SJSA1 (cell line): ENCODE results near the gene PUS1. TPM values are rescaled to one million over a fixed set of nuclear protein-coding genes. Genes with fewer than 3 reads are reported as not detected.

Experiments
- DNase-seq, 2 experiments: peaks; one replicate each; pipeline ENCODE4 v3.0.0-alpha.2; 2015 to 2020; ENCODE audit warnings: low spot score in 2 of 2, low read depth in 1 of 2
- H3K27ac ChIP-seq: fragments of 250-450 bp; sonication (Bioruptor Pico); 2 replicates; pipeline ENCODE4 v1.5.1; 2020; ENCODE audit warnings: mild to moderate bottlenecking, moderate library complexity
- H3K27me3 ChIP-seq: fragments of 250-450 bp; sonication (Bioruptor Pico); replicated peaks from 2 replicates; pipeline ENCODE4 v1.5.1; 2020; ENCODE audit warnings: mild to moderate bottlenecking, moderate library complexity
- H3K36me3 ChIP-seq: fragments of 250-450 bp; sonication (Bioruptor Pico); 2 replicates; pipeline ENCODE4 v1.5.1; 2020; ENCODE audit warnings: mild to moderate bottlenecking
- H3K4me1 ChIP-seq: fragments of 250-450 bp; sonication (Bioruptor Pico); replicated peaks from 2 replicates; pipeline ENCODE4 v1.6.1; 2021; ENCODE audit warnings: mild to moderate bottlenecking
- H3K4me3 ChIP-seq: fragments of 250-450 bp; sonication (Bioruptor Pico); 2 replicates; pipeline ENCODE4 v1.5.1; 2020; ENCODE audit warnings: mild to moderate bottlenecking
- H3K9me3 ChIP-seq: fragments of 250-450 bp; sonication (Bioruptor Pico); replicated peaks from 2 replicates; pipeline ENCODE4 v1.5.1; 2020; ENCODE audit warnings: mild to moderate bottlenecking
- total RNA-seq: library from RNA; depleted of rRNA; stranded (reverse); fragments of >200 nt; shearing (Covaris generic); gene quantifications from 2 replicates; pipeline ENCODE4 v1.2.3, GENCODE V29; 2014; rRNA removed

Gene PUS1
- total RNA-seq, 1 experiment from 2014 or later: 14.3 TPM

GRCh38 chr12:131986361-131986760 is 57.3 kb downstream of the PUS1 start:
- DNase-seq: no peak
- Histone ChIP-seq H3K9me3 (no peaks in the 10 kb centered on the region), H3K27me3 (no peaks in the 10 kb centered on the region), H3K36me3 (peaks cover 80% of the 10 kb centered on the region), H3K27ac (peak overlapping the region; percentile 58; the same call in 1 of the 2 replicates), H3K4me1 (peaks cover 80% of the 10 kb centered on the region), H3K4me3 (no peak overlapping the region)

DNA sequence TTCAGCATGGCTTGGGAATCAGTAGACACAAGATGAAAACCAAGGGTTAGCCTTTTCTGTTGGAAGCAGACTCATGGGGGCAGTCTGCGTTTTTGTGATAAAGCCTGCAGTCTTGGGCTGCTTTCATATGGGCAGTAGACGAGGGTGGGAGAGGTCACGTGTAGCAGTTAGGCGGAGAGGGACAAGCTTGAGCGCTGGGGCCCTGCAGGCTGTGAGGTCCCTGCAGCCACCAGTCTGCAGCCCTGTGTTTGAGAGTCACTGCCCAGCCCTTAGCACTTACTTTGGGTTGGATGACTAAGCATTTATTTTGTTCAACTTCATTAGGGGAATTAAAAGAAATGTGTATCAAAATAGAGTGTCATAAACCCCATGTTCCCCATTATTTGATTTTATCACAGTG is 57.8 kb downstream of the PUS1 start:
- Histone ChIP-seq H3K27ac (peak overlapping the region; percentile 58), H3K4me3 (no peak overlapping the region), H3K4me1 (peaks cover 81% of the 10 kb centered on the region), H3K36me3 (peaks cover 74% of the 10 kb centered on the region), H3K9me3 (no peaks in the 10 kb centered on the region), H3K27me3 (no peaks in the 10 kb centered on the region)
- no peak for DNase-seq

- no peaks in the 10 kb centered on the region for H3K27me3 ChIP-seq
- DNase-seq: no peak
- peaks cover 81% of the 10 kb centered on the region for H3K4me1 ChIP-seq
- no peaks in the 10 kb centered on the region for H3K9me3 ChIP-seq
- H3K27ac ChIP-seq: peak overlapping the region; percentile 58
- peaks cover 71% of the 10 kb centered on the region for H3K36me3 ChIP-seq
- H3K4me3 ChIP-seq: no peak overlapping the region
Observed at GRCh38 chr12:131987552-131987951, 58.5 kb downstream of the PUS1 start.

DNA sequence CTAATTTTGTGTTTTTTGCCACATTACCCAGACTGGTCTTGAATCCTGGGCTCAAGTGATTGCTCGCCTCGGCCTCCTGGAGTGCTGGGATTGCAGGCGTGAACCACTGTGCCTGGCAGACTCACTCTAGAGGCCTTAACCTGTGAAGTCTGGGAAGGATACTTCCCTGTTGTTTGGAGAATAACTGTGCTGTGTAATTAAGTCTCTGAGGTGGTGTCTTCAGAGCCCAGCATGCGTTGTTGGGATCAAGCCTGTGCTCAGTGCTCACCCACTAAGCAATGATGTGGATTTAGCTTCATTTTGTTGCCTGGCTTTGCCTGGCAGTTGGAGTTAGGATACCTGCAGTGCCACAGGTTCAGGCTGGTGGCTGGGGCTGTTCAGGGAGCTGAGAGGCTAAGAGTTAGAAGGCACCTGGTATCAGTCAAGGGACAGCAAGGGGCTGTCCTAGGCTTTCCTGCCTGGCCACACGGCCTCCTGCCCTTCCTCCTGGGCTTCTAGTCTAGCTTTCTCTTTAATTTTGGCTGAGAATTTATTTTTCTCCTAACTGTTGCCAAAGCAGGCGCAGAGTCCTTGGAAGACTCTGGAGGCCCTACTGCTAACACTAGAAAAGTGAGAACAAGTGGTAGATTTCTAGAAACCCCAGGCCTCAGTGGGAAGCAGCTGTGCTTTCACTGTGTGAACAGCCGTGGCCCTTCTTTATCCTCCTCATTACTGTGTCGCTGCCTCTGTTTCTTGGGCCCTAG is 59.1 kb downstream of the PUS1 start:
- H3K4me1 ChIP-seq: peaks cover 79% of the 10 kb centered on the region
- H3K4me3 ChIP-seq: no peak overlapping the region
- H3K27ac ChIP-seq: no peak overlapping the region
- H3K9me3 ChIP-seq: no peaks in the 10 kb centered on the region
- DNase-seq: no peak
- peaks cover 72% of the 10 kb centered on the region for H3K36me3 ChIP-seq
- H3K27me3 ChIP-seq: no peaks in the 10 kb centered on the region

- H3K9me3 ChIP-seq: no peaks in the 10 kb centered on the region
- peaks cover 75% of the 10 kb centered on the region for H3K36me3 ChIP-seq
- H3K4me3 ChIP-seq: no peak overlapping the region
Observed at GRCh38 chr12:131989021-131989420, 59.9 kb downstream of the PUS1 start.

GRCh38 chr12:131990066-131990979 is 61.2 kb downstream of the PUS1 start:
- H3K4me3 ChIP-seq: no peak overlapping the region
- DNase-seq: peak; percentile 84 to 92
- H3K27ac ChIP-seq: peak overlapping the region; percentile 92
- H3K4me1 ChIP-seq: peaks cover 68% of the 10 kb centered on the region
- H3K36me3 ChIP-seq: peaks cover 76% of the 10 kb centered on the region
- H3K9me3 ChIP-seq: no peaks in the 10 kb centered on the region
- H3K27me3 ChIP-seq: no peaks in the 10 kb centered on the region

More at GRCh38 chr12:131989021-131989420, 59.9 kb downstream of the PUS1 start:
- peaks cover 71% of the 10 kb centered on the region for H3K4me1 ChIP-seq
- H3K27ac ChIP-seq: no peak overlapping the region; the same call in 1 of the 2 replicates
- H3K27me3 ChIP-seq: no peaks in the 10 kb centered on the region
- no peak for DNase-seq

GRCh38 chr12:131990980-131991305 is 61.9 kb downstream of the PUS1 start:
- peaks cover 68% of the 10 kb centered on the region for H3K4me1 ChIP-seq
- H3K9me3 ChIP-seq: no peaks in the 10 kb centered on the region
- no peak for DNase-seq
- peaks cover 71% of the 10 kb centered on the region for H3K36me3 ChIP-seq
- no peaks in the 10 kb centered on the region for H3K27me3 ChIP-seq
- peak overlapping the region; percentile 8; the same call in 1 of the 2 replicates for H3K4me3 ChIP-seq
- peak overlapping the region; percentile 92 for H3K27ac ChIP-seq

DNA sequence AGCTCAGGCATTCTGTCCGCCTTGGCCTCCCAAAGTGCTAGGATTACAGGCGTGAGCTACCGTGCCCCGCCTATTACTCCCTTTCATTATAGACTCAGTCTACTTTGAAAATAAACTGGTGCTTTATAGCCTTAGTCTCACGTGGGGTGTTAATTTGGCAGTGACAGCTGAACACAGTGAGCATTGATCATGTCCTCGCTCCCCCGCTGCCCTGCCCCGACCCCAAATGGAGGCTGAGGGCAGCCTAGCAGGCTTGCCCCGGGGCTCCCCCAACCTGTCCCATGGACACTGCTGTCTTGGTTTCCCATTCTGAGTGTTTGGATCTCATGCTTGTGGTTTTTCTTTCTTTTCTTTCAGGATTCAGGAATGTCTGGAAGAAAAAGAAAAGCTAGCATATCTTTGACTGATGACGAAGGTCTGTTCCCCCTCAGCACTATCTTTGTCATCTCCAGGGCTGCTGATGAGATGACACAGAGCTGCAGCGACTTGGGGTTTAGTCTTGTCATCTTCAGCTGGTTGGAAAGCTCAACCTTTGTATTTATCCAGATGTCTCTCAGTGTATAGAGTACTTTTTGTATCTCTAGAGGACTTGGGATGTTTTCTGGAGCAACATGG is 62.8 kb downstream of the PUS1 start:
- DNase-seq: peak; percentile 77 to 89
- Histone ChIP-seq H3K27ac (peak overlapping the region; percentile 92), H3K4me1 (peaks cover 59% of the 10 kb centered on the region), H3K36me3 (peaks cover 66% of the 10 kb centered on the region), H3K27me3 (no peaks in the 10 kb centered on the region), H3K4me3 (0 out of 2 replicates have a peak overlapping the region, but pooled peaks have one; percentile 2), H3K9me3 (no peaks in the 10 kb centered on the region)

DNA sequence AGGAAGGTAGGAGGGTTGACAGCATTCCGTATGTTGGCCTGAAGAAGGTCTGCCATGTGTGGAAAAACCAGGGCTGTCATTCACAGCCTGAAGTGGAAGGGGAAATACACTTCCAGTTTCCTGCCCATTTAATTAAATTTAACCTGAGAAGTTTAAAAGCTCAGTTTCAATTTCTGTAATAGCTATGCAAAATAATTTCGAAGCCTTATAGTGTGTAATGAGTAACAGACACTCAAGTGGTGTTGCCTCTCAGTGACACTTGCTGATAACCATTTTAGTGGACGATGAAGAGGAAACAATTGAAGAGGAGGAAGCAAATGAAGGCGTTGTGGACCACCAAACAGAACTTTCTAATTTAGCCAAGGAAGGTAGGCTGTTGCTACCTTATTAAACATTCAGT is 65.5 kb downstream of the PUS1 start:
- no peaks in the 10 kb centered on the region for H3K27me3 ChIP-seq
- H3K36me3 ChIP-seq: peaks cover 46% of the 10 kb centered on the region
- H3K9me3 ChIP-seq: no peaks in the 10 kb centered on the region
- peaks cover 35% of the 10 kb centered on the region for H3K4me1 ChIP-seq
- no peak overlapping the region for H3K27ac ChIP-seq
- no peak overlapping the region for H3K4me3 ChIP-seq
- DNase-seq: no peak

Other genes with a start within 250 kb of the PUS1 start
- 26.8 and 27.0 TPM in 2 replicates for gene SFSWAP, start 218.2 kb upstream of the PUS1 start, total RNA-seq
- 3.1 and 3.4 TPM in 2 replicates for gene MMP17, start 100.9 kb upstream of the PUS1 start, total RNA-seq
- gene ULK1, start 34.7 kb upstream of the PUS1 start, total RNA-seq: 1.5 and 2.9 TPM in 2 replicates
- 9.7 and 10.3 TPM in 2 replicates for gene EP400, start 20.7 kb downstream of the PUS1 start, total RNA-seq
- 8.9 and 11.8 TPM in 2 replicates for gene DDX51, start 215.0 kb downstream of the PUS1 start, total RNA-seq
- gene NOC4L, start 215.2 kb downstream of the PUS1 start, total RNA-seq: 10.1 and 11.9 TPM in 2 replicates